Kidney (tissue), 14 donors: ENCODE measurements around the gene TMEM179. TPM values are rescaled to one million over a fixed set of nuclear protein-coding genes. Genes with fewer than 3 reads are reported as not detected.
A peak's percentile ranks its signal among the peaks of the same experiment; 100 is the strongest.

Experiments
- DNase-seq, 5 donors: peaks; one replicate each; pipeline ENCODE4 v3.0.0-alpha.2; 2013 to 2020
- FAIRE-seq: peaks from 2 replicates; lab custom pipeline; 2012; peaks lifted over from hg19 to GRCh38; lab: Jason Lieb, UNC
- H3K27ac ChIP-seq, 2 donors: one replicate each; pipeline ENCODE4 v1.7.0; 2013; ENCODE audit warnings: low read depth in 2 of 2, low read length in 2 of 2, inconsistent platforms in 1 of 2
- H3K27me3 ChIP-seq: one replicate; pipeline ENCODE4 v1.7.1; 2013; ENCODE audit warnings: low read length, inconsistent platforms; ENCODE audit not compliant: control insufficient read depth, insufficient read depth
- H3K36me3 ChIP-seq, 3 donors: one replicate each; pipeline versions ENCODE4 v1.7.0 to v1.7.1; 2013; ENCODE audit warnings: low read length in 3 of 3, control low read depth in 1 of 3, inconsistent platforms in 1 of 3; ENCODE audit not compliant: insufficient read depth in 3 of 3, control insufficient read depth in 2 of 3
- H3K4me1 ChIP-seq, 3 donors: one replicate each; pipeline versions ENCODE4 v1.7.0 to v1.7.1; 2013; ENCODE audit warnings: low read length in 3 of 3, inconsistent platforms in 1 of 3, low read depth in 1 of 3; ENCODE audit not compliant: control insufficient read depth in 2 of 3, insufficient read depth in 2 of 3
- H3K4me3 ChIP-seq, 3 donors: one replicate each; pipeline versions ENCODE4 v1.7.0 to v1.8.1; 2013; ENCODE audit warnings: low read length in 3 of 3, control low read depth in 1 of 3, inconsistent platforms in 1 of 3
- H3K9ac ChIP-seq, 3 donors: one replicate each; pipeline versions ENCODE4 v1.7.0 to v1.7.1; 2013; ENCODE audit warnings: low read length in 3 of 3, control low read depth in 1 of 3, inconsistent platforms in 1 of 3
- H3K9me3 ChIP-seq, 3 donors: one replicate each; pipeline versions ENCODE4 v1.7.0 to v1.7.1; 2013; ENCODE audit warnings: low read length in 3 of 3, control low read depth in 1 of 3, inconsistent platforms in 1 of 3; ENCODE audit not compliant: control insufficient read depth in 2 of 3, insufficient read depth in 1 of 3
- intact Hi-C: fragments of 100-400 bp; cut with DNase I; formaldehyde crosslinking; loops from one replicate; pipeline ENCODE4 v1.11.1; 2022
- polyA plus RNA-seq: library from polyadenylated mRNA; stranded (reverse); fragments of 350-450 nt; fragmentation: Illumina TruSeq; extraction: RNeasy Lipid Tissue Mini Kit (QIAGEN cat#74804); gene quantifications from one replicate; pipeline ENCODE4 v1.2.3, GENCODE V29; 2014; ENCODE audit warnings: low read depth, low replicate concordance; ENCODE audit not compliant: insufficient read depth
- total RNA-seq: library from RNA; stranded (reverse); fragmentation: NEBNext Ultra II Directional; extraction: Animal tissue kit (Norgen Biotek cat#: 25700); gene quantifications from one replicate; pipeline ENCODE4 v1.2.1, GENCODE V29; 2021
- TF ChIP-seq, protein P1 (sequence below): IDR thresholded peaks from 3 replicates; pipeline ENCODE4 v1.5.1; 2012; ENCODE audit warnings: mild to moderate bottlenecking, moderate library complexity, borderline replicate concordance; ENCODE audit not compliant: insufficient read depth; ENCODE audit errors: extremely low read depth
- donor health status: control.
- donor health status: control.
- donor health status: control.
- donor health status: control.
- donor health status: control.
- donor health status: DM: yes; HTN: yes; CAD: no.
- donor health status: Normal renal cell carcinoma (clear cell type).

The TMEM179 gene
- total and polyA plus RNA-seq, 2 donors from 2014 or later, result 0.50 to 0.67 TPM

DNA sequence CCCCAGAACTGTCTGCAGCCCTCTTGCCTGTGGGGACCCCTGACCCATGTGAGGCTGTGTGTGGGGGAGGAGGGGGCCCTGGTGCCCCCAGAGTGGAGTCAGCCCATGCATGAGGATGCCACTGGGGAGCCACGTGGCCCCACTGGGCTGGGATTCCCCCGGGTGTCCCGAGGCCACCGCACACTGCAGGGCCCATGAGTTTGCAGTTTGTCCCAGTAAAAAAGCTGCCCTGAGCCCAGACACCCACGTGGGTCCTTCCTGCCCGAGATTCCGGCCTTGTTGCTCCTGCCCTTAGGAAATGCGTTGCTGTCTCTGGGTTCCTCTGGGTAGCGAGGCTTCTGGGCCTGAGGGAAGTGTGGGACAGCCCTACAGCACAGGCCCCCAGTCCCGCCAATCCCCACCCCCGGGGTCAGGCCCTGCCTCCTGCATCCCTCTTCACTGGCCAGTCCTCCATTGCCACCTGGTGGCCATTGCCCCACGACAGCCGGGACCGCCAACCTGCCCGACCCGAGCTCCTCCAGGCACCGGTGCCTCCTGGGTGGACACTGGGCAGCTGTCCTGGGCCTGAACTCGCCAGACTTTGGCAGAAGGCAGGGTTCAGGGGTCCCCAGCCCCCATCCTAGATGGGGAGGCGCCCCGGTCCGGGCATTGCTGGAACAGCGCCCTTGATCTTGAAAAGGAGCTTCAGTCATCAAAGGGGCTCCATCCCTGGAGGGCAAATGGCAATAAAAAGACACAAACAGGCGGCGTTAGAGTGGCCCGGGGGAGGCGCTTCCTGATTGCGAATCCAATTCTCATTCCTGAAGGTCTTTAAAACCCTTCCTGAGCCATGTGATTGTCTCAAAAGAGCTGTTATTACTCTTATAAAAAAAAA is 40.6 kb downstream of the TMEM179 start:
- H3K36me3 ChIP-seq, result no peaks in the 10 kb centered on the region
- H3K9ac ChIP-seq, result no peak overlapping the region
- H3K27me3 ChIP-seq, result no peaks in the 10 kb centered on the region
- FAIRE-seq, result no peak
- TF ChIP-seq, protein P1, sequence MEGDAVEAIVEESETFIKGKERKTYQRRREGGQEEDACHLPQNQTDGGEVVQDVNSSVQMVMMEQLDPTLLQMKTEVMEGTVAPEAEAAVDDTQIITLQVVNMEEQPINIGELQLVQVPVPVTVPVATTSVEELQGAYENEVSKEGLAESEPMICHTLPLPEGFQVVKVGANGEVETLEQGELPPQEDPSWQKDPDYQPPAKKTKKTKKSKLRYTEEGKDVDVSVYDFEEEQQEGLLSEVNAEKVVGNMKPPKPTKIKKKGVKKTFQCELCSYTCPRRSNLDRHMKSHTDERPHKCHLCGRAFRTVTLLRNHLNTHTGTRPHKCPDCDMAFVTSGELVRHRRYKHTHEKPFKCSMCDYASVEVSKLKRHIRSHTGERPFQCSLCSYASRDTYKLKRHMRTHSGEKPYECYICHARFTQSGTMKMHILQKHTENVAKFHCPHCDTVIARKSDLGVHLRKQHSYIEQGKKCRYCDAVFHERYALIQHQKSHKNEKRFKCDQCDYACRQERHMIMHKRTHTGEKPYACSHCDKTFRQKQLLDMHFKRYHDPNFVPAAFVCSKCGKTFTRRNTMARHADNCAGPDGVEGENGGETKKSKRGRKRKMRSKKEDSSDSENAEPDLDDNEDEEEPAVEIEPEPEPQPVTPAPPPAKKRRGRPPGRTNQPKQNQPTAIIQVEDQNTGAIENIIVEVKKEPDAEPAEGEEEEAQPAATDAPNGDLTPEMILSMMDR, result peak; percentile 87
- H3K4me3 ChIP-seq, result no peak overlapping the region
- H3K4me1 ChIP-seq, result peaks cover 0 to 15% (median 8%) of the 10 kb centered on the region in 3 donors
- H3K9me3 ChIP-seq, result no peaks in the 10 kb centered on the region
- peak; percentile 78 to 93 (median 83) for DNase-seq
- intact Hi-C loops, result loop anchor here (5.0 kb wide), 1 partner anchor 427 kb away; the partner anchor contains the start of gene KIF26A
- no peak overlapping the region for H3K27ac ChIP-seq

- H3K4me3 ChIP-seq, result no peak overlapping the region
- FAIRE-seq, result no peak
- intact Hi-C loops, result loop anchor here (5.0 kb wide), 1 partner anchor 426 kb away; the partner anchor contains the start of gene KIF26A
- no peaks in the 10 kb centered on the region for H3K36me3 ChIP-seq
- no peak overlapping the region for H3K9ac ChIP-seq
- H3K9me3 ChIP-seq, result no peaks in the 10 kb centered on the region
- TF ChIP-seq, protein P1, result no peak
- peak in 2 of 5 donors; percentile 66 to 76 for DNase-seq
- H3K27me3 ChIP-seq, result no peaks in the 10 kb centered on the region
- no peak overlapping the region for H3K27ac ChIP-seq
- peaks cover 0 to 15% (median 8%) of the 10 kb centered on the region in 3 donors for H3K4me1 ChIP-seq
Measured at GRCh38 chr14:104563191-104563741, 41.3 kb downstream of the TMEM179 start.

GRCh38 chr14:104562606-104563005 is 42.0 kb downstream of the TMEM179 start:
- intact Hi-C loops, result loop anchor here (5.0 kb wide), 1 partner anchor 425 kb away; the partner anchor contains the start of gene KIF26A
- Histone ChIP-seq H3K9ac (no peak overlapping the region), H3K36me3 (no peaks in the 10 kb centered on the region), H3K4me3 (no peak overlapping the region), H3K9me3 (no peaks in the 10 kb centered on the region), H3K4me1 (peaks cover 0 to 15% (median 8%) of the 10 kb centered on the region in 3 donors), H3K27me3 (no peaks in the 10 kb centered on the region), H3K27ac (no peak overlapping the region)
- FAIRE-seq (no peak), DNase-seq (peak in 2 of 5 donors; percentile 48 to 67)
- TF ChIP-seq, protein P1, result no peak
